Measurements from ENCODE around the gene SMYD1. TPM values are rescaled to one million over a fixed set of nuclear protein-coding genes. Genes with fewer than 3 reads are reported as not detected.

SMYD1 gene
- total and polyA plus RNA-seq, 2 donors (not counting 3 experiments of a cell fraction or from before 2014, with no cell fraction given): not detected

- no peak overlapping the region for H3K9ac ChIP-seq (replicated peaks; ENCODE audit: extremely low read depth, insufficient read depth, low read length)
- no peak for DNase-seq (ENCODE audit: low read depth, low spot score)
- H2AFZ ChIP-seq (ENCODE audit: low read depth, low read length): no peak overlapping the region
- H4K20me1 ChIP-seq (replicated peaks; ENCODE audit: control insufficient read depth, extremely low read depth, insufficient read depth, low read length): no peaks in the 10 kb centered on the region
- H3K4me1 ChIP-seq (ENCODE audit: control insufficient read depth, extremely low read depth, insufficient read depth, low read length): no peaks in the 10 kb centered on the region
- H3K4me2 ChIP-seq (ENCODE audit: insufficient read depth, low read length): no peak overlapping the region
- no peak overlapping the region for H3K27ac ChIP-seq (ENCODE audit: insufficient read depth, low read depth, low read length)
- CTCF ChIA-PET: no interaction called here
- dilution Hi-C loops (cut with MboI; ENCODE audit: extremely low pct_ligation_motif_present, low sequenced_read_pairs) (no loop called here), intact Hi-C loops (cut with micrococcal nuclease) (no loop called here)
- no peak for FAIRE-seq
- H3K4me3 ChIP-seq (replicated peaks in 1 of 3; ENCODE audit: insufficient read depth in 1 of 3, low read depth in 1 of 3, low read length in 3 of 3): no peak overlapping the region
- no peaks in the 10 kb centered on the region for H3K27me3 ChIP-seq (ENCODE audit: control insufficient read depth in 2 of 2, insufficient read depth in 2 of 2, low read length in 2 of 2)
- no TSS peak for BruUV-seq (replicated peaks)
- TF ChIP-seq POLR2AphosphoS5 (IDR thresholded peaks at IDR 0.05; ENCODE audit: insufficient read depth, low read depth, low read length) (no peak), GATA2 (IDR thresholded peaks at IDR 0.05; ENCODE audit: insufficient read depth, insufficient read length, low read depth, low read length) (no peak), MYC (IDR thresholded peaks at IDR 0.05; ENCODE audit: low read depth, low read length) (no peak), POLR2A (IDR thresholded peaks at IDR 0.05; ENCODE audit: low read depth, low read length) (no peak), FOS (IDR thresholded peaks at IDR 0.05; ENCODE audit: borderline replicate concordance, insufficient read depth, low read length) (no peak), EZH2 (IDR thresholded peaks at IDR 0.05; ENCODE audit: borderline replicate concordance, low read depth, low read length, severe bottlenecking) (no peak), CTCF (IDR thresholded peaks at IDR 0.05; ENCODE audit: extremely low read depth in 1 of 2, insufficient read depth in 1 of 2, low read depth in 1 of 2, low read length in 2 of 2) (no peak), MAX (IDR thresholded peaks at IDR 0.05; ENCODE audit: insufficient read depth, insufficient read length) (no peak), JUN (IDR thresholded peaks at IDR 0.05; ENCODE audit: borderline replicate concordance, insufficient read depth, insufficient read length, low read depth) (no peak)
- H3K9me1 ChIP-seq (replicated peaks; ENCODE audit: control insufficient read depth, extremely low read depth, insufficient read depth, low read length): no peaks in the 10 kb centered on the region
- H3K79me2 ChIP-seq (ENCODE audit: control insufficient read depth, insufficient read depth, low read length): no peaks in the 10 kb centered on the region
- no peaks in the 10 kb centered on the region for H3K9me3 ChIP-seq (replicated peaks; ENCODE audit: control insufficient read depth, insufficient read depth, low read length)
- POLR2A ChIA-PET: no interaction called here
- H3K36me3 ChIP-seq (ENCODE audit: control insufficient read depth in 2 of 2, extremely low read depth in 1 of 2, insufficient read depth in 2 of 2, low read length in 2 of 2): no peaks in the 10 kb centered on the region
Observed at GRCh38 chr2:88123975-88124917, 56.6 kb downstream of the SMYD1 start.
